HG03378 (cell line): Measurements from ENCODE around the gene ZNF891.

Source experiments
- ATAC-seq: cut with Tn5 transposase; IDR thresholded peaks from one replicate; pipeline ENCODE4 v1.9.1; 2021; ENCODE audit warnings: mild to moderate bottlenecking, moderate library complexity; ENCODE audit not compliant: unreplicated experiment

The ZNF891 gene

GRCh38 chr12:133130038-133130807 lies at the start of gene ZNF891, which contains the start of gene ZNF10:
Gene ZNF891 (minus strand): TSS chr12:133130274. CDS start chr12:133121918, 8,356 bp downstream.
Gene ZNF10 (plus strand): TSS chr12:133130627. CDS start chr12:133144493, 13,866 bp downstream.
- ATAC-seq, result peak; percentile 85

GRCh38 chr12:133174901-133175300 lies 44.8 kb upstream of the ZNF891 start:
- ATAC-seq, result no peak

- no peak for ATAC-seq
Observed at GRCh38 chr12:133172491-133172890, 42.4 kb upstream of the ZNF891 start.

GRCh38 chr12:133165776-133166175 lies 35.7 kb upstream of the ZNF891 start:
- ATAC-seq, result no peak

GRCh38 chr12:133156125-133156690 lies 26.1 kb upstream of the ZNF891 start:
- ATAC-seq, result no peak

GRCh38 chr12:133145981-133146380 lies 15.9 kb upstream of the ZNF891 start:
- no peak for ATAC-seq

GRCh38 chr12:133135747-133136146 lies 5.7 kb upstream of the ZNF891 start:
- no peak for ATAC-seq

GRCh38 chr12:133130808-133131128 lies 694 bp upstream of the ZNF891 start:
- peak; percentile 1 for ATAC-seq

- peak; percentile 8 for ATAC-seq
Observed at GRCh38 chr12:133129368-133130037, 571 bp downstream of the ZNF891 start.

- ATAC-seq, result no peak
Observed at GRCh38 chr12:133124674-133125073, 5.4 kb downstream of the ZNF891 start.

- no peak for ATAC-seq
Observed at GRCh38 chr12:133120385-133121191, 9.5 kb downstream of the ZNF891 start.

- ATAC-seq, result no peak
Observed at GRCh38 chr12:133108150-133108549, 21.9 kb downstream of the ZNF891 start.

- no peak for ATAC-seq
Observed at GRCh38 chr12:133107121-133107520, 23.0 kb downstream of the ZNF891 start.

- no peak for ATAC-seq
Observed at GRCh38 chr12:133106253-133106652, 23.8 kb downstream of the ZNF891 start.

GRCh38 chr12:133105620-133106019 lies 24.5 kb downstream of the ZNF891 start:
- ATAC-seq, result no peak

- ATAC-seq, result no peak
Observed at GRCh38 chr12:133083345-133083744, 46.7 kb downstream of the ZNF891 start.

- ATAC-seq, result no peak
Observed at GRCh38 chr12:133081159-133081780, 48.8 kb downstream of the ZNF891 start.

GRCh38 chr12:133080368-133081158 lies 49.5 kb downstream of the ZNF891 start, which contains the start of gene ZNF140:
Gene ZNF140 (plus strand): TSS chr12:133080923. CDS start chr12:133081321, 398 bp downstream.
- peak; percentile 63 for ATAC-seq

GRCh38 chr12:133080026-133080367 lies 50.1 kb downstream of the ZNF891 start:
- ATAC-seq, result peak; percentile 78

- no peak for ATAC-seq
Observed at GRCh38 chr12:133073836-133074235, 56.2 kb downstream of the ZNF891 start.
